Osteoblast (primary cell): Measurements from ENCODE around the gene MIF. TPM values are rescaled to one million over a fixed set of nuclear protein-coding genes. Genes with fewer than 3 reads are reported as not detected.

Experiments
- DNase-seq: peaks from one replicate; pipeline ENCODE4 v3.0.0; 2011; ENCODE audit warnings: low spot score, mixed read lengths; ENCODE audit not compliant: insufficient read length; ENCODE audit errors: missing footprints
- H2AFZ ChIP-seq: 2 replicates; pipeline ENCODE4 v1.6.0; 2011; ENCODE audit warnings: mild to moderate bottlenecking, low read length
- H3K27ac ChIP-seq: 2 replicates; pipeline ENCODE4 v1.5.1; 2011; ENCODE audit warnings: mild to moderate bottlenecking, low read depth, low read length, moderate library complexity
- H3K27me3 ChIP-seq: 2 replicates; pipeline ENCODE4 v1.6.0; 2012; ENCODE audit warnings: mild to moderate bottlenecking, control low read depth, inconsistent platforms, low read length, moderate library complexity; ENCODE audit not compliant: insufficient read depth
- H3K36me3 ChIP-seq: 2 replicates; pipeline ENCODE4 v1.5.1; 2011; ENCODE audit warnings: mild to moderate bottlenecking, low read length, control low read depth, moderate library complexity; ENCODE audit not compliant: insufficient read depth
- H3K4me1 ChIP-seq: 2 replicates; pipeline ENCODE4 v1.5.1; 2011; ENCODE audit warnings: mild to moderate bottlenecking, low read length, control low read depth, moderate library complexity; ENCODE audit not compliant: insufficient read depth
- H3K4me2 ChIP-seq: 2 replicates; pipeline ENCODE4 v1.6.0; 2011; ENCODE audit warnings: mild to moderate bottlenecking, low read length; ENCODE audit not compliant: insufficient read depth
- H3K4me3 ChIP-seq: fragments of 200-600 bp; sonication (generic); 3 replicates; pipeline ENCODE4 v1.5.1; 2012; ENCODE audit warnings: mild to moderate bottlenecking, low read length, inconsistent platforms; ENCODE audit not compliant: insufficient read depth
- H3K79me2 ChIP-seq: 2 replicates; pipeline ENCODE4 v1.6.0; 2012; ENCODE audit warnings: mild to moderate bottlenecking, low read length, control low read depth, inconsistent platforms; ENCODE audit not compliant: insufficient read depth
- H3K9me3 ChIP-seq: 2 replicates; pipeline ENCODE4 v1.5.1; 2011; ENCODE audit warnings: low read depth, low read length, control low read depth
- H4K20me1 ChIP-seq: 2 replicates; pipeline ENCODE4 v1.6.0; 2012; ENCODE audit warnings: mild to moderate bottlenecking, low read length, control low read depth; ENCODE audit not compliant: insufficient read depth
- CTCF ChIP-seq: IDR thresholded peaks from 2 replicates; pipeline ENCODE4 v1.5.1; 2011; ENCODE audit warnings: mild to moderate bottlenecking, low read depth, low read length, moderate library complexity; ENCODE audit errors: extremely low read depth
- total RNA-seq: library from RNA; depleted of rRNA; stranded (reverse); fragments of >200 nt; gene quantifications from 2 replicates; pipeline ENCODE4 v1.2.3, GENCODE V29; 2012

MIF gene
- total RNA-seq, result 123 and 131 TPM in 2 replicates

- no peaks in the 10 kb centered on the region for H3K9me3 ChIP-seq
- H3K4me1 ChIP-seq, result peaks cover 11% of the 10 kb centered on the region
- H3K27me3 ChIP-seq, result no peaks in the 10 kb centered on the region
- DNase-seq, result peak; percentile 99
- peak; percentile 72 for TF ChIP-seq CTCF
- peak within 1 kb of the TSS; percentile 92 for H3K4me3 ChIP-seq
- peaks cover 16% of the 10 kb centered on the region for H4K20me1 ChIP-seq
- peak within 1 kb of the TSS; percentile 95 for H2AFZ ChIP-seq
- H3K27ac ChIP-seq, result peak within 1 kb of the TSS; percentile 68
- H3K79me2 ChIP-seq, result peaks cover 22% of the 10 kb centered on the region
- H3K4me2 ChIP-seq, result peak within 1 kb of the TSS; percentile 90
- peaks cover 15% of the 10 kb centered on the region for H3K36me3 ChIP-seq
These were observed at the start of gene MIF for GRCh38 chr22:23893945-23894709. Gene MIF (plus strand): TSS chr22:23894383. CDS start chr22:23894475, 92 bp downstream.

- H3K79me2 ChIP-seq, result no peaks in the 10 kb centered on the region
- no peak overlapping the region for H3K4me2 ChIP-seq
- H3K36me3 ChIP-seq, result no peaks in the 10 kb centered on the region
- H3K27me3 ChIP-seq, result no peaks in the 10 kb centered on the region
- H3K4me3 ChIP-seq, result no peak overlapping the region
- H4K20me1 ChIP-seq, result no peaks in the 10 kb centered on the region
- no peak overlapping the region for H2AFZ ChIP-seq
- no peak overlapping the region for H3K27ac ChIP-seq
- H3K4me1 ChIP-seq, result peaks cover 5% of the 10 kb centered on the region
- no peaks in the 10 kb centered on the region for H3K9me3 ChIP-seq
- TF ChIP-seq CTCF, result no peak
- no peak for DNase-seq
These were observed 49.4 kb upstream of the MIF start for GRCh38 chr22:23844739-23845202.

GRCh38 chr22:23845265-23846080, 48.7 kb upstream of the MIF start:
- Histone ChIP-seq H2AFZ (no peak overlapping the region), H3K27me3 (peaks cover under 1% of the 10 kb centered on the region), H3K27ac (no peak overlapping the region), H3K4me2 (no peak overlapping the region), H3K4me1 (peaks cover 5% of the 10 kb centered on the region), H3K4me3 (no peak overlapping the region), H3K9me3 (no peaks in the 10 kb centered on the region), H3K79me2 (no peaks in the 10 kb centered on the region), H4K20me1 (no peaks in the 10 kb centered on the region), H3K36me3 (no peaks in the 10 kb centered on the region)
- TF ChIP-seq CTCF, result no peak
- DNase-seq, result peak; percentile 86

- H4K20me1 ChIP-seq, result no peaks in the 10 kb centered on the region
- H3K27me3 ChIP-seq, result peaks cover 4% of the 10 kb centered on the region
- no peaks in the 10 kb centered on the region for H3K79me2 ChIP-seq
- H3K4me3 ChIP-seq, result no peak overlapping the region
- DNase-seq, result peak; percentile 85
- no peaks in the 10 kb centered on the region for H3K36me3 ChIP-seq
- peak overlapping the region; percentile 82 for H2AFZ ChIP-seq
- no peak overlapping the region for H3K4me2 ChIP-seq
- H3K4me1 ChIP-seq, result peaks cover 5% of the 10 kb centered on the region
- no peaks in the 10 kb centered on the region for H3K9me3 ChIP-seq
- peak overlapping the region; percentile 24 for H3K27ac ChIP-seq
- TF ChIP-seq CTCF, result no peak
These were observed 48.1 kb upstream of the MIF start for GRCh38 chr22:23846081-23846469.
